GM23338 (cell line): ENCODE measurements around the gene EPHA10. TPM values are rescaled to one million over a fixed set of nuclear protein-coding genes. Genes with fewer than 3 reads are reported as not detected.
"Not testable (repeated sequence)": the region's sequence is repeated elsewhere in the genome, so short reads cannot be mapped to it uniquely, and the experiment has no call there.

ENCODE experiments used
- ATAC-seq: fragments of 200-7000 bp; cut with Tn5 transposase; 3 replicates; pipeline ENCODE4 v1.9.1; 2020
- DNase-seq: peaks from one replicate; pipeline ENCODE4 v3.0.0-alpha.2; 2015; ENCODE audit warnings: low spot score
- H2AFZ ChIP-seq: fragments of 200-600 bp; sonication (generic); 2 replicates; pipeline ENCODE4 v1.8.0; 2016; ENCODE audit warnings: antibody characterized with exemption, mild to moderate bottlenecking, moderate library complexity
- H3F3A ChIP-seq: fragments of 200-600 bp; sonication (generic); replicated peaks from 2 replicates; pipeline ENCODE4 v1.8.0; 2017; ENCODE audit warnings: antibody characterized with exemption, mixed run types, low read depth
- H3K27ac ChIP-seq: fragments of 200-600 bp; sonication (generic); 2 replicates; pipeline ENCODE4 v1.6.1; 2016; ENCODE audit warnings: low read depth
- H3K27me3 ChIP-seq: fragments of 200-600 bp; sonication (generic); 2 replicates; pipeline ENCODE4 v1.8.0; 2016; ENCODE audit warnings: mild to moderate bottlenecking, mixed run types, moderate library complexity; ENCODE audit not compliant: insufficient read depth
- H3K36me3 ChIP-seq: fragments of 200-600 bp; sonication (generic); 2 replicates; pipeline ENCODE4 v1.8.0; 2016; ENCODE audit warnings: mild to moderate bottlenecking; ENCODE audit not compliant: insufficient read depth
- H3K4me1 ChIP-seq: fragments of 200-600 bp; sonication (generic); 2 replicates; pipeline ENCODE4 v1.8.0; 2016; ENCODE audit warnings: mild to moderate bottlenecking, moderate library complexity; ENCODE audit not compliant: insufficient read depth
- H3K4me2 ChIP-seq: fragments of 200-600 bp; sonication (generic); 2 replicates; pipeline ENCODE4 v1.7.1; 2017; ENCODE audit warnings: mixed run types
- H3K4me3 ChIP-seq: fragments of 200-600 bp; sonication (generic); 2 replicates; pipeline ENCODE4 v1.6.1; 2016; ENCODE audit warnings: mixed run types
- H3K79me2 ChIP-seq: fragments of 200-600 bp; sonication (generic); replicated peaks from 2 replicates; pipeline ENCODE4 v1.8.0; 2017; ENCODE audit warnings: mild to moderate bottlenecking; ENCODE audit not compliant: insufficient read depth
- H3K9me2 ChIP-seq: fragments of 200-600 bp; sonication (generic); 2 replicates; pipeline ENCODE4 v1.8.0; 2017; ENCODE audit not compliant: insufficient read depth
- H4K20me1 ChIP-seq: fragments of 200-600 bp; sonication (generic); replicated peaks from 2 replicates; pipeline ENCODE4 v1.8.0; 2017; ENCODE audit warnings: mild to moderate bottlenecking; ENCODE audit not compliant: insufficient read depth
- H3K27ac Mint-ChIP-seq: 2 replicates; pipeline ENCODE4 v1.8.0; 2020; ENCODE audit warnings: inconsistent platforms, mild to moderate bottlenecking, moderate library complexity, mixed read lengths
- H3K27me3 Mint-ChIP-seq: 3 replicates; pipeline ENCODE4 v1.8.0; 2022; ENCODE audit warnings: low read depth, mild to moderate bottlenecking, moderate library complexity, mixed read lengths, inconsistent platforms; ENCODE audit not compliant: insufficient read depth, poor library complexity
- H3K36me3 Mint-ChIP-seq: 3 replicates; pipeline ENCODE4 v1.8.0; 2021; ENCODE audit warnings: low read depth, mild to moderate bottlenecking, inconsistent platforms, moderate library complexity, mixed read lengths
- H3K4me1 Mint-ChIP-seq: 3 replicates; pipeline ENCODE4 v1.8.0; 2020; ENCODE audit warnings: mild to moderate bottlenecking, inconsistent platforms, mixed read lengths
- H3K4me3 Mint-ChIP-seq: 3 replicates; pipeline ENCODE4 v1.8.0; 2021; ENCODE audit warnings: moderate library complexity, mild to moderate bottlenecking, inconsistent platforms, mixed read lengths
- H3K9me3 Mint-ChIP-seq: 3 replicates; pipeline ENCODE4 v1.8.0; 2020; ENCODE audit warnings: moderate library complexity, mild to moderate bottlenecking, inconsistent platforms, mixed read lengths
- CTCF ChIP-seq, 2 experiments: fragments of 200-600 bp in 1 of 2; sonication (generic) in 1 of 2; conservative IDR thresholded peaks; 2 replicates each; pipeline versions ENCODE4 v1.5.1 to v1.6.1; 2016 to 2017; ENCODE audit warnings: antibody characterized with exemption in 2 of 2, low read depth in 2 of 2, mild to moderate bottlenecking in 2 of 2, moderate library complexity in 1 of 2
- ETS1 ChIP-seq: IDR thresholded peaks from 2 replicates; pipeline ENCODE4 v1.6.1; 2016; ENCODE audit warnings: antibody characterized with exemption
- EZH2 ChIP-seq: fragments of 200-600 bp; sonication (generic); IDR thresholded peaks from one replicate; pipeline ENCODE4 v1.8.0; 2017; ENCODE audit warnings: antibody characterized with exemption, mild to moderate bottlenecking, low read depth; ENCODE audit not compliant: unreplicated experiment
- POLR2AphosphoS5 ChIP-seq: IDR thresholded peaks from 2 replicates; pipeline ENCODE4 v1.6.1; 2016; ENCODE audit warnings: antibody characterized with exemption, low read depth
- REST ChIP-seq: IDR thresholded peaks from one replicate; pipeline ENCODE4 v1.6.1; 2018; ENCODE audit warnings: antibody characterized with exemption; ENCODE audit not compliant: unreplicated experiment
- ZNF114 ChIP-seq: fragments of 250-450 bp; sonication (Bioruptor Pico); IDR thresholded peaks from 2 replicates; pipeline ENCODE4 v1.5.0; 2020; ENCODE audit warnings: mild to moderate bottlenecking, moderate library complexity
- ZNF331 ChIP-seq: fragments of 250-450 bp; sonication (Bioruptor Pico); IDR thresholded peaks from 2 replicates; pipeline ENCODE4 v1.5.0; 2020; ENCODE audit warnings: low read depth, mild to moderate bottlenecking, moderate library complexity
- ZNF462 ChIP-seq: fragments of 250-450 bp; sonication (Bioruptor Pico); IDR thresholded peaks from 2 replicates; pipeline ENCODE4 v1.5.0; 2020; ENCODE audit warnings: mild to moderate bottlenecking, moderate library complexity
- polyA plus RNA-seq: library from polyadenylated mRNA; unstranded; fragments of >200 nt; fragmentation: Nextera tagmentation; extraction: Ambion mirVana; gene quantifications from 2 replicates; pipeline ENCODE4 v1.2.1, GENCODE V29; 2016
- total RNA-seq: library from RNA; depleted of rRNA; stranded (reverse); fragments of >200 nt; shearing (Covaris generic); gene quantifications from 2 replicates; pipeline ENCODE4 v1.2.3, GENCODE V29; 2014

The EPHA10 gene
- total and polyA plus RNA-seq, 2 experiments from 2014 or later: 0.76 to 2.4 TPM

GRCh38 chr1:37776946-37777516 is 12.1 kb upstream of the EPHA10 start (continued):
- TF ChIP-seq ZNF462 (CRISPR knock-in tag) (no peak), ZNF331 (CRISPR knock-in tag) (no peak), CTCF (conservative IDR thresholded peaks at IDR 0.05; ENCODE audit: low read depth in 2 of 2) (no peak), EZH2 (no peak), REST (no peak), ETS1 (no peak), ZNF114 (CRISPR knock-in tag) (no peak), POLR2AphosphoS5 (no peak)

- not testable (repeated sequence) for H3F3A ChIP-seq, ATAC-seq, H3K4me3 Mint-ChIP-seq, H3K9me3 Mint-ChIP-seq, H3K4me1 ChIP-seq, H2AFZ ChIP-seq, H3K79me2 ChIP-seq, DNase-seq, H3K36me3 Mint-ChIP-seq, H4K20me1 ChIP-seq, H3K36me3 ChIP-seq, H3K4me2 ChIP-seq, H3K27ac Mint-ChIP-seq, H3K9me2 ChIP-seq, H3K4me1 Mint-ChIP-seq, H3K4me3 ChIP-seq, H3K27ac ChIP-seq
- peaks cover 44% of the 10 kb centered on the region for H3K27me3 ChIP-seq
- peaks cover 12% of the 10 kb centered on the region for H3K27me3 Mint-ChIP-seq
Measured at GRCh38 chr1:37771440-37771839, 6.5 kb upstream of the EPHA10 start.
